ENCODE measurements around the gene ASPHD2.

ASPHD2 gene

GRCh38 chr22:26428515-26429457, at the start of gene ASPHD2:
TSS of gene ASPHD2 (plus strand) at chr22:26429260. CDS start at chr22:26433616, 4,356 bp downstream.
- TF ChIP-seq CTCF (IDR thresholded peaks at IDR 0.05; ENCODE audit: low read depth, low read length): no peak
- no peak for TF ChIP-seq EZH2phosphoT487 (IDR thresholded peaks at IDR 0.05; ENCODE audit: low read depth)
- Histone ChIP-seq H3K4me3 (ENCODE audit: low read length) (peak within 1 kb of the TSS; percentile 87), H3K36me3 (replicated peaks; ENCODE audit: low read depth, low read length) (peaks cover 25% of the 10 kb centered on the region), H3K27ac (ENCODE audit: low read length) (peak within 1 kb of the TSS; percentile 98), H2AFZ (ENCODE audit: low read depth, low read length) (peak within 1 kb of the TSS; percentile 75), H3K9ac (ENCODE audit: low read length) (peak within 1 kb of the TSS; percentile 94), H3K4me2 (ENCODE audit: low read length) (peak within 1 kb of the TSS; percentile 95), H3K27me3 (ENCODE audit: low read depth, low read length) (no peaks in the 10 kb centered on the region), H3K79me2 (ENCODE audit: low read length) (peaks cover 44% of the 10 kb centered on the region), H4K20me1 (ENCODE audit: insufficient read depth, low read length) (peaks cover 18% of the 10 kb centered on the region), H3K9me3 (ENCODE audit: insufficient read depth, low read length) (peaks cover 3% of the 10 kb centered on the region; the same call in 1 of the 2 replicates), H3K4me1 (ENCODE audit: low read length) (peaks cover 54% of the 10 kb centered on the region)

GRCh38 chr22:26380072-26380830, 48.8 kb upstream of the ASPHD2 start:
- H3K4me1 ChIP-seq (ENCODE audit: low read length): peaks cover 7% of the 10 kb centered on the region; the same call in 1 of the 2 replicates

GRCh38 chr22:26382782-26383181, 46.3 kb upstream of the ASPHD2 start:
- H3K4me2 ChIP-seq (ENCODE audit: low read length): no peak overlapping the region
- no peak overlapping the region for H3K27ac ChIP-seq (ENCODE audit: low read length)
- peaks cover 11% of the 10 kb centered on the region; the same call in 1 of the 2 replicates for H3K4me1 ChIP-seq (ENCODE audit: low read length)
- H2AFZ ChIP-seq (ENCODE audit: low read depth, low read length): no peak overlapping the region
- no peak overlapping the region for H3K9ac ChIP-seq (ENCODE audit: low read length)
- H3K4me3 ChIP-seq (ENCODE audit: low read length): no peak overlapping the region
- H3K27me3 ChIP-seq (ENCODE audit: low read depth, low read length): peaks cover 69% of the 10 kb centered on the region
- H3K9me3 ChIP-seq (ENCODE audit: insufficient read depth, low read length): no peaks in the 10 kb centered on the region
- no peaks in the 10 kb centered on the region for H4K20me1 ChIP-seq (ENCODE audit: insufficient read depth, low read length)
- TF ChIP-seq CTCF (IDR thresholded peaks at IDR 0.05; ENCODE audit: low read depth, low read length) (no peak), EZH2phosphoT487 (IDR thresholded peaks at IDR 0.05; ENCODE audit: low read depth) (no peak)
- no peaks in the 10 kb centered on the region for H3K79me2 ChIP-seq (ENCODE audit: low read length)
- no peaks in the 10 kb centered on the region for H3K36me3 ChIP-seq (replicated peaks; ENCODE audit: low read depth, low read length)

More at GRCh38 chr22:26380072-26380830, 48.8 kb upstream of the ASPHD2 start:
- H3K79me2 ChIP-seq (ENCODE audit: low read length): no peaks in the 10 kb centered on the region
- no peak overlapping the region for H3K4me2 ChIP-seq (ENCODE audit: low read length)
- H3K27me3 ChIP-seq (ENCODE audit: low read depth, low read length): peaks cover 80% of the 10 kb centered on the region
- H4K20me1 ChIP-seq (ENCODE audit: insufficient read depth, low read length): no peaks in the 10 kb centered on the region
- no peaks in the 10 kb centered on the region for H3K36me3 ChIP-seq (replicated peaks; ENCODE audit: low read depth, low read length)
- H3K9me3 ChIP-seq (ENCODE audit: insufficient read depth, low read length): no peaks in the 10 kb centered on the region
- H3K9ac ChIP-seq (ENCODE audit: low read length): no peak overlapping the region
- no peak overlapping the region for H2AFZ ChIP-seq (ENCODE audit: low read depth, low read length)
- no peak overlapping the region for H3K4me3 ChIP-seq (ENCODE audit: low read length)
- H3K27ac ChIP-seq (ENCODE audit: low read length): no peak overlapping the region
- TF ChIP-seq CTCF (IDR thresholded peaks at IDR 0.05; ENCODE audit: low read depth, low read length) (no peak), EZH2phosphoT487 (IDR thresholded peaks at IDR 0.05; ENCODE audit: low read depth) (no peak)

Measured in OCI-LY3 (cell line).